Activated CD4-positive, alpha-beta T cell treated with anti-CD3 and anti-CD28 coated beads, Interleukin-2, amount 50 U/mL, for 24 hours (primary cell): ENCODE measurements around the gene FXYD5.
A peak's percentile ranks its signal among the peaks of the same experiment; 100 is the strongest.

Experiments used
- DNase-seq, 2 donors: peaks; one replicate each; pipeline ENCODE4 v3.0.0-alpha.2; 2020; ENCODE audit warnings: low read depth in 1 of 2, low spot score in 1 of 2

FXYD5 gene, protein sequence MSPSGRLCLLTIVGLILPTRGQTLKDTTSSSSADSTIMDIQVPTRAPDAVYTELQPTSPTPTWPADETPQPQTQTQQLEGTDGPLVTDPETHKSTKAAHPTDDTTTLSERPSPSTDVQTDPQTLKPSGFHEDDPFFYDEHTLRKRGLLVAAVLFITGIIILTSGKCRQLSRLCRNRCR

GRCh38 chr19:35154525-35155406 lies at the start of gene FXYD5:
TSS of gene FXYD5 (plus strand) at chr19:35154735. CDS start at chr19:35155551, 816 bp downstream.
- peak; percentile 57 to 86 for DNase-seq

DNA sequence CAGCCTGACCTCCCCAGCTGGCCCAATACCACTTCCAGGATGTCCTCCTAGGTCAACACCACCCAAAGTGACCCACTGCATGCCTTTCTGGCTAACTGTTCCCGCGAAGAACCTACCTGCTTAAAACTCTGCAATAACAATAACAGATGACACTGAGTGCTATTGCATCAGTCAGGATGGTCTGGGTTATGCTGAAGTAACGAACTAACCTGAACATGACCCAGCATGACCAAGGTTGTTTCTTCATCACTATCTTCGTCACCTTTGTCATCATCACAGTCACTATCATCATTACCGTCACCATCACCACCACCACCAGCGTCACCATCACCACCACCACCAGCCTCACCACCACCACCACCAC lies 49.5 kb upstream of the FXYD5 start:
- DNase-seq, result no peak

- DNase-seq, result no peak
Observed at GRCh38 chr19:35105411-35106290, 48.9 kb upstream of the FXYD5 start.

GRCh38 chr19:35106291-35106583 lies 48.3 kb upstream of the FXYD5 start:
- DNase-seq, result no peak

DNA sequence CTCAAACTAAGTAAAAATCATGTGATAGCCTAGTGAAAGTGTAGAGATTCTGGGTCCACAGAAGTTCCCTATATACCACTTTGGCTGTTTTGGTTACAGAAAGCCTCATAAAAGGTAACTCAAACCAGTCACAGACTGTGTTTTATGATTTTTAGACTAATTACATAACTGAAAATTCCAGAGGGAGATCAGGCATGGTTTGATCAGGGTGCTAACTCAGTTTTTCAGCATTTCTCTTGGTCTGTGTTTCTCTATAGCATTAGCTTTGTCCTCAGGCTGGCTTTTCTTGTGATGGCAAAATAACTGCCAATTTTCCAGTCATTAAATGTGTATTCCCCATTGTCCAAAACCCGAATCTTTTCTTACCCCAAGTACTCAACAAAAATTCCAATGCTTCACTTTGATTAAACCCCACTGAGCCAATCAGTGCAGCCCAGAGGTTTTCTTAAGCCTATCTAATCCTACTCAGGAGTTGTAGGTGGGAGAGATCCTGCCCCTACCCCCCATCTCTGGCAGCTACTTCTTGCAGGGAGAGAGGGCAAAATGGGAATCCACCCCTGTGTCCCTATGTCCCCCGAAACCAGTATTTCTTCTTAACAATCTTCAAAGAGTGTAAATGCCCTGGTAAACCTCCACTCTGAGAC lies 47.5 kb upstream of the FXYD5 start:
- DNase-seq, result no peak

- DNase-seq, result no peak
Observed at GRCh38 chr19:35107545-35107944, 47.0 kb upstream of the FXYD5 start.

GRCh38 chr19:35108730-35109129 lies 45.8 kb upstream of the FXYD5 start:
- no peak for DNase-seq

DNA sequence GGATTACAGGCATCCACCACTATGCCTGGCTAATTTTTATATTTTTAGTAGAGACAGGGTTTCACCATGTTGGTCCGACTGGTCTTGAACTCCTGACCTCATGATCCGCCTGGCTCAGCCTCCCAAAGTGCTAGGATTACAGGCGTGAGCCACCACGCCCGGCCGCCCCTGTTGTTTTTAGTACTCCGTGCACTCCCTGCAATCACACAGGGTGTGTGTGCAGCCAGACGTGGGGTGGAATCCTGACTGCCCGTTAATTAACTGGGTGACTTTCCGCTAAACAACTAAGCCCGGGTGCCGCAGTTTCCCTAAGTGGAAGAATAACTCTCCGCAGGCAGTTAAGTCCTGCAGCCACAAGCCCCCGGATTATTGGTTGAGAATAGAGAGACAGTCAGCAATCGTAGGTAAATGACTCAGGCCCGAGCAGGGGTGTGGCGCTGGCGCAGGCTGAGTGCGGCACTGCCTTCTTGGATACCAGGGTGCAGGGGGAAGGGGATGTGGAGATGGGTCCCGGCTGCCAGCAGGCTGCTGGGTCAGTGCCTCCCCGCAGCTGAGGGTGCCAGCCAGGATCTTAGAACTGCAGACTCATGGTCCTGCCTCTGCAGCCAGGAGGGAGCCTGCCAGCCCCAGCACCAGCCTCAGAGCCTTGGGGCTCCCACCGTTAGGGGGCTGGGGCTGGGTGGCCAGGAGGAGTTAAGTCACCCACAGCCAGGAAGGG lies 45.0 kb upstream of the FXYD5 start:
- no peak for DNase-seq

DNA sequence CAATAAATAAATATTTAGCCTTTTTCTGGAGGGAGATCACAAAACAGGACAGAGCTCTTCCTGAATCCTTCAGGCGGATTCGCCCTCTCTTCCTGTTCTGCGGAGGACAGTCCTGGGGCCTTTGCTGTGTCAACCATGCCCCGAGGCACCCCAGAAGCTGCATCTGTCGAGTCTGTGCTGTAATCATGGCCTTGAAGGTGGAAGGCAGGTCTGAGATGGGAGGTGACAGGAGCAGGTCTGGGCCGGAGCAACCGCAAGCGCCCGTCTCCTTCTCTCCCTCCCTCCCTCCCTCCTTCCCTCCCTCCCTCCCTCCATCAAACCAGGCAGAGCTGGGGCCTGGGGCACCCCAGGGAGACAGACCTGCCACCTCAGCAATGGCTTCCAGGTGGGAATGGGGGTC lies 43.6 kb upstream of the FXYD5 start:
- DNase-seq, result no peak

- DNase-seq, result no peak
Observed at GRCh38 chr19:35112995-35113688, 41.4 kb upstream of the FXYD5 start.

- DNase-seq, result peak; percentile 49 to 59
Observed at GRCh38 chr19:35114353-35115176, 40.0 kb upstream of the FXYD5 start.

DNA sequence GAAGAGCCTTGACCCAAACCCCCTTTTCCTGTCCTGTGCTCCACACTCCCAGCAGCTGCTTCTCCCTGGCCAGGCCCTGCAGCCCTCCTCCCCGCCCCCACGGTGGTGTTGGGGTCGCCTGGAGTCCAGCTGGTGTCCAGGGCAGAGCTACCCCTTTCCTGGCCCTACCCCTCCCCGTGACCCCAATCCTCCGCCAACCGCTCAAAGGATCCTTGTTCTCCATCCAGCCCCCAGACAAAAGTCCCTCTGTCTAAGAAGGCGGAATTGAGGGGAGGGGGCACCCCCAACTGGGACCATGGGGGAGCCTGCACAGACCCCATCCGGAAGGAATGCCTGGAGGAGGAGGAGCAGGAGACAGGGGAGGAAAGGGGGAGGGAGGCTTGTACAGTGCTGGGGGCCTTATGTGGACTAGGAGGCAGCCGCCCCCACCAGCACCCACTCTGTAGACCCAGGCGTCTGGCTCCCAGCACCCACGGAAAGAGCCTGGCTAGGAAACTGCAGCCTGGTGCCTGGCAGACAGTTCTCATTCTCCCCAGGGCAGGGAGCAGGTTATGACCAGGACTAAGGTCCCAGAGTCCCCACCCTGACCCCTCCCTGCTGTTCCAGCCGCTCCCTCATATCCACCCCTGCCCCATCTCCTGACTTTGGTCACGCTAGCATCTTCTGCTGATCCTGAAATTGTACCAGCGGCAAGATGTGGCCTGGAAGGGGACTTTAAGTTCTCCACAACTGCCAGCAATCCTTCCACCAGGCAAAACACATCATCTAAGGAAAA lies 39.2 kb upstream of the FXYD5 start, which contains the start of gene FXYD3:
TSS of gene FXYD3 (plus strand) at position 647 of the 775 bp plus-strand sequence. CDS start 3,554 bp downstream, outside the sequence.
- no peak for DNase-seq

GRCh38 chr19:35116072-35116801 lies 38.3 kb upstream of the FXYD5 start:
- DNase-seq, result no peak

- DNase-seq, result no peak
Observed at GRCh38 chr19:35117116-35117515, 37.4 kb upstream of the FXYD5 start.

DNA sequence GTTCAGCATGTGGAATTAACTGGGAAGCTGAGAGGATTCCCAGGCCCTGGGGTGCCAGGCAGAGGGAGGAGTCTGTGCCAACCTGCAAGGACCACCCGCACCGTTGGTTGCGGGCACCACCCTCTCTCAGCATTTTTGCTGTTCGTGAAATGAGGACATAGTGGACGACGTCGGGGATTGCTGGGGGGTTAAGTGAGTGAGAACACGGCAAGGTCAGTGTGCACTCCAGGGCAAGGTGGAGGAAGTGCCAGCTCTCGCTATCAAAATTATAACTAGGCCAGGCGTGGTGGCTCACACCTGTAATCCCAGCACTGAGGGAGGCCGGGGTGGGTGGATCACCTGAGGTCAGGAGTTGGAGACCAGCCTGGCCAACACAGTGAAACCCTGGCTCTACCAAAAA lies 36.7 kb upstream of the FXYD5 start:
- DNase-seq, result no peak

GRCh38 chr19:35118268-35119020 lies 36.1 kb upstream of the FXYD5 start:
- no peak for DNase-seq

- no peak for DNase-seq
Observed at GRCh38 chr19:35119091-35119490, 35.4 kb upstream of the FXYD5 start.
